SK-N-SH treated with all-trans-retinoic acid at 6 μM for 48 hours (cell line): ENCODE results near the gene TTYH2.

Experiments
- ATAC-seq: fragments of 200-7000 bp; cut with Tn5 transposase; 3 replicates; pipeline ENCODE4 v1.9.1; 2020; ENCODE audit warnings: mild to moderate bottlenecking, moderate library complexity
- ARNTL ChIP-seq: fragments of 450-650 bp; formaldehyde crosslinking; IDR thresholded peaks from 2 replicates; pipeline ENCODE4 v1.5.0; 2020; ENCODE audit warnings: low read depth, mild to moderate bottlenecking, moderate library complexity, borderline replicate concordance
- BACH2 ChIP-seq: fragments of 250-450 bp; sonication (Bioruptor Pico); IDR thresholded peaks from 2 replicates; pipeline ENCODE4 v1.9.0; 2021; ENCODE audit warnings: mild to moderate bottlenecking, borderline replicate concordance
- CREB5 ChIP-seq: fragments of 250-450 bp; sonication (Bioruptor Pico); IDR thresholded peaks from 2 replicates; pipeline ENCODE4 v1.5.1; 2020; ENCODE audit warnings: low read depth, mild to moderate bottlenecking, moderate library complexity
- CSRNP3 ChIP-seq: fragments of 250-450 bp; sonication (Bioruptor Pico); IDR thresholded peaks from 2 replicates; pipeline ENCODE4 v1.5.1; 2021; ENCODE audit warnings: mild to moderate bottlenecking, moderate library complexity
- ESRRG ChIP-seq: fragments of 250-450 bp; sonication (Bioruptor Pico); IDR thresholded peaks from 2 replicates; pipeline ENCODE4 v1.6.1; 2021; ENCODE audit warnings: mild to moderate bottlenecking
- ISL1 ChIP-seq: fragments of 250-450 bp; sonication (Bioruptor Pico); IDR thresholded peaks from 2 replicates; pipeline ENCODE4 v2.1.2; 2022; ENCODE audit warnings: mild to moderate bottlenecking, moderate library complexity
- OSR1 ChIP-seq: fragments of 250-450 bp; sonication (Bioruptor Pico); IDR thresholded peaks from 2 replicates; pipeline ENCODE4 v1.8.0; 2022; ENCODE audit warnings: moderate library complexity, mild to moderate bottlenecking, inconsistent platforms
- PATZ1 ChIP-seq: fragments of 250-450 bp; sonication (Bioruptor Pico); IDR thresholded peaks from 2 replicates; pipeline ENCODE4 v1.8.0; 2020; ENCODE audit warnings: mild to moderate bottlenecking, moderate library complexity, borderline replicate concordance
- POU6F1 ChIP-seq: fragments of 250-450 bp; sonication (Bioruptor Pico); IDR thresholded peaks from 2 replicates; pipeline ENCODE4 v1.8.0; 2021; ENCODE audit warnings: low read depth, mild to moderate bottlenecking, moderate library complexity, borderline replicate concordance
- PPARA ChIP-seq: fragments of 250-450 bp; sonication (Bioruptor Pico); IDR thresholded peaks from 2 replicates; pipeline ENCODE4 v1.5.0; 2020; ENCODE audit warnings: mild to moderate bottlenecking, borderline replicate concordance
- RARB ChIP-seq: fragments of 250-450 bp; sonication (Bioruptor Pico); IDR thresholded peaks from 2 replicates; pipeline ENCODE4 v1.8.0; 2021; ENCODE audit warnings: mild to moderate bottlenecking, moderate library complexity
- SNAI2 ChIP-seq: fragments of 250-450 bp; sonication (Bioruptor Pico); IDR thresholded peaks from 2 replicates; pipeline ENCODE4 v1.5.0; 2020; ENCODE audit warnings: mild to moderate bottlenecking, moderate library complexity
- TCF4 ChIP-seq: fragments of 250-450 bp; sonication (Bioruptor Pico); IDR thresholded peaks from 2 replicates; pipeline ENCODE4 v1.8.0; 2021; ENCODE audit warnings: mild to moderate bottlenecking, moderate library complexity, borderline replicate concordance
- TOX ChIP-seq: fragments of 250-450 bp; sonication (Bioruptor Pico); IDR thresholded peaks from 2 replicates; pipeline ENCODE4 v1.8.0; 2021; ENCODE audit warnings: mild to moderate bottlenecking, moderate library complexity, borderline replicate concordance
- TSHZ2 ChIP-seq: fragments of 250-450 bp; sonication (Bioruptor Pico); IDR thresholded peaks from 2 replicates; pipeline ENCODE4 v1.5.0; 2020; ENCODE audit warnings: mild to moderate bottlenecking, moderate library complexity
- ZC3H10 ChIP-seq: fragments of 250-450 bp; sonication (Bioruptor Pico); IDR thresholded peaks from 2 replicates; pipeline ENCODE4 v1.5.1; 2021; ENCODE audit warnings: mild to moderate bottlenecking, moderate library complexity
- ZFP3 ChIP-seq: fragments of 250-450 bp; sonication (Bioruptor Pico); IDR thresholded peaks from 2 replicates; pipeline ENCODE4 v1.5.0; 2020; ENCODE audit warnings: mild to moderate bottlenecking, moderate library complexity
- ZFP30 ChIP-seq: fragments of 450-650 bp; formaldehyde crosslinking; IDR thresholded peaks from 2 replicates; pipeline ENCODE4 v1.5.0; 2022; ENCODE audit warnings: mild to moderate bottlenecking, moderate library complexity
- ZNF565 ChIP-seq: fragments of 450-650 bp; formaldehyde crosslinking; conservative IDR thresholded peaks from 2 replicates; pipeline ENCODE4 v1.5.0; 2020; ENCODE audit warnings: low read depth, mild to moderate bottlenecking, moderate library complexity
- ZNF8 ChIP-seq: fragments of 450-650 bp; formaldehyde crosslinking; IDR thresholded peaks from 2 replicates; pipeline ENCODE4 v1.5.0; 2020; ENCODE audit warnings: mild to moderate bottlenecking, moderate library complexity

Gene TTYH2

GRCh38 chr17:74201948-74202347 is 11.4 kb upstream of the TTYH2 start:
- no peak for ATAC-seq

GRCh38 chr17:74202938-74203337 is 10.4 kb upstream of the TTYH2 start:
- peak; percentile 12; the same call in 2 of the 3 replicates for ATAC-seq
- TF ChIP-seq TCF4 (no peak), CSRNP3 (CRISPR knock-in tag) (no peak), BACH2 (no peak), ZC3H10 (no peak), SNAI2 (CRISPR knock-in tag) (no peak), TOX (CRISPR knock-in tag) (no peak), ESRRG (CRISPR knock-in tag) (no peak), PATZ1 (CRISPR knock-in tag) (no peak), PPARA (CRISPR knock-in tag) (no peak), ZNF565 (CRISPR knock-in tag) (no peak), OSR1 (CRISPR knock-in tag) (no peak), ARNTL (CRISPR knock-in tag) (no peak), TSHZ2 (no peak), ZFP3 (no peak), ZFP30 (no peak)

More at GRCh38 chr17:74201948-74202347, 11.4 kb upstream of the TTYH2 start:
- TF ChIP-seq CSRNP3 (CRISPR knock-in tag): no peak
- no peak for TF ChIP-seq SNAI2 (CRISPR knock-in tag)
- TF ChIP-seq TOX (CRISPR knock-in tag): no peak
- TF ChIP-seq ZNF565 (CRISPR knock-in tag): no peak

GRCh38 chr17:74203439-74204240 is 9.7 kb upstream of the TTYH2 start, which contains the start of gene RPL38:
Gene RPL38, plus strand, starts transcription at chr17:74203678. Its CDS starts 278 bp downstream, at chr17:74203956.
- ATAC-seq: peak; percentile 81
- no peak for TF ChIP-seq OSR1 (CRISPR knock-in tag)
- TF ChIP-seq ISL1 (CRISPR knock-in tag): no peak
- no peak for TF ChIP-seq ARNTL (CRISPR knock-in tag)
- 0 out of 2 replicates have a peak, but pooled peaks have one; percentile 36 for TF ChIP-seq TSHZ2
- peak; percentile 93 for TF ChIP-seq RARB (CRISPR knock-in tag)
- TF ChIP-seq PATZ1 (CRISPR knock-in tag): peak; percentile 79
- TF ChIP-seq ESRRG (CRISPR knock-in tag): peak; percentile 81; the same call in 1 of the 2 replicates
- TF ChIP-seq CREB5 (CRISPR knock-in tag): peak; percentile 16; the same call in 1 of the 2 replicates
- TF ChIP-seq POU6F1: peak; percentile 93
- peak; percentile 43; the same call in 1 of the 2 replicates for TF ChIP-seq TOX (CRISPR knock-in tag)
- TF ChIP-seq ZC3H10: no peak
- no peak for TF ChIP-seq ZNF8 (CRISPR knock-in tag)
